Measurements from ENCODE around the gene MACF1. TPM values are rescaled to one million over a fixed set of nuclear protein-coding genes. Genes with fewer than 3 reads are reported as not detected.

MACF1 gene
- total and polyA plus RNA-seq, 8 donors: 358 to 484 (median 440) TPM

- intact Hi-C loops (cut with DNase I): no loop called here
- H3K36me3 ChIP-seq: peaks cover 0 to 7% of the 10 kb centered on the region in 2 donors
- DNase-seq: no peak
- peak overlapping the region; percentile 39 to 80 for H3K27ac ChIP-seq
- peak overlapping the region in 1 of 2 donors; percentile 10 for H3K4me3 ChIP-seq
- peaks cover 15 to 60% of the 10 kb centered on the region in 2 donors for H3K4me1 ChIP-seq
- TF ChIP-seq CTCF (IDR thresholded peaks at IDR 0.05): no peak
- H3K27me3 ChIP-seq: no peaks in the 10 kb centered on the region
- H3K9me3 ChIP-seq: no peaks in the 10 kb centered on the region
- no peak for ATAC-seq
Observed at GRCh38 chr1:39268906-39269305, 64.4 kb downstream of the MACF1 start.

GRCh38 chr1:39269349-39269748 is 64.9 kb downstream of the MACF1 start:
- DNase-seq (no peak), ATAC-seq (no peak)
- no peaks in the 10 kb centered on the region for H3K27me3 ChIP-seq
- peaks cover 0 to 7% of the 10 kb centered on the region in 2 donors for H3K36me3 ChIP-seq
- peak overlapping the region in 1 of 2 donors; percentile 39 for H3K27ac ChIP-seq
- no peak overlapping the region for H3K4me3 ChIP-seq
- no peaks in the 10 kb centered on the region for H3K9me3 ChIP-seq
- H3K4me1 ChIP-seq: peaks cover 15 to 60% of the 10 kb centered on the region in 2 donors
- TF ChIP-seq CTCF (IDR thresholded peaks at IDR 0.05): no peak
- intact Hi-C loops (cut with DNase I): no loop called here

- no peak for DNase-seq
- Histone ChIP-seq H3K9me3 (no peaks in the 10 kb centered on the region), H3K27ac (peak overlapping the region in 1 of 2 donors; percentile 39), H3K27me3 (no peaks in the 10 kb centered on the region), H3K36me3 (peaks cover 0 to 7% of the 10 kb centered on the region in 2 donors), H3K4me1 (peaks cover 15 to 60% of the 10 kb centered on the region in 2 donors), H3K4me3 (peak overlapping the region in 1 of 2 donors; percentile 8)
- intact Hi-C loops (cut with DNase I): no loop called here
- TF ChIP-seq CTCF (IDR thresholded peaks at IDR 0.05): no peak
- ATAC-seq: no peak
Observed at GRCh38 chr1:39269791-39270342, 65.4 kb downstream of the MACF1 start.

GRCh38 chr1:39270368-39270767 is 65.9 kb downstream of the MACF1 start:
- no peak overlapping the region for H3K4me3 ChIP-seq

More at GRCh38 chr1:39270368-39270767, 65.9 kb downstream of the MACF1 start:
- no peaks in the 10 kb centered on the region for H3K27me3 ChIP-seq
- intact Hi-C loops (cut with DNase I): no loop called here
- ATAC-seq (no peak), DNase-seq (no peak)
- TF ChIP-seq CTCF (IDR thresholded peaks at IDR 0.05): no peak
- H3K27ac ChIP-seq: no peak overlapping the region
- no peaks in the 10 kb centered on the region for H3K9me3 ChIP-seq
- peaks cover 0 to 7% of the 10 kb centered on the region in 2 donors for H3K36me3 ChIP-seq
- peaks cover 15 to 60% of the 10 kb centered on the region in 2 donors for H3K4me1 ChIP-seq

Measured in left lung (tissue), 10 donors.